H9 (cell line): ENCODE results near the gene SLCO3A1. TPM values are rescaled to one million over a fixed set of nuclear protein-coding genes. Genes with fewer than 3 reads are reported as not detected.

Experiments
- DNase-seq: peaks from one replicate; pipeline ENCODE4 v3.0.0-alpha.2; 2017
- H2AFZ ChIP-seq: one replicate; pipeline ENCODE4 v1.6.1; 2013; ENCODE audit warnings: mild to moderate bottlenecking, low read length, control low read depth, moderate library complexity
- H2AK5ac ChIP-seq: 2 replicates; pipeline ENCODE4 v1.6.1; 2013; ENCODE audit warnings: low read length, control low read depth, mixed read lengths; ENCODE audit not compliant: insufficient read length
- H2BK120ac ChIP-seq: one replicate; pipeline ENCODE4 v1.6.1; 2013; ENCODE audit warnings: low read depth, mild to moderate bottlenecking, low read length, control low read depth, inconsistent platforms; ENCODE audit not compliant: poor library complexity, severe bottlenecking
- H2BK12ac ChIP-seq: 2 replicates; pipeline ENCODE4 v1.6.1; 2013; ENCODE audit warnings: low read length, control low read depth, mixed read lengths, low read depth; ENCODE audit not compliant: insufficient read length
- H2BK15ac ChIP-seq: 2 replicates; pipeline ENCODE4 v1.6.1; 2013; ENCODE audit warnings: low read depth, low read length, control low read depth
- H2BK20ac ChIP-seq: one replicate; pipeline ENCODE4 v1.6.1; 2013; ENCODE audit warnings: low read depth, mild to moderate bottlenecking, low read length, control low read depth, inconsistent platforms; ENCODE audit not compliant: poor library complexity, severe bottlenecking
- H2BK5ac ChIP-seq: 2 replicates; pipeline ENCODE4 v1.6.1; 2013; ENCODE audit warnings: low read length, control low read depth, mixed read lengths; ENCODE audit not compliant: insufficient read length
- H3K14ac ChIP-seq: 2 replicates; pipeline ENCODE4 v1.6.1; 2013; ENCODE audit warnings: low read length, control low read depth; ENCODE audit not compliant: insufficient read depth
- H3K18ac ChIP-seq: 2 replicates; pipeline ENCODE4 v1.6.1; 2013; ENCODE audit warnings: low read depth, mild to moderate bottlenecking, mixed read lengths, low read length, control low read depth; ENCODE audit not compliant: insufficient read length
- H3K23ac ChIP-seq: 2 replicates; pipeline ENCODE4 v1.6.1; 2013; ENCODE audit warnings: low read length, control low read depth, mixed read lengths, low read depth; ENCODE audit not compliant: insufficient read length
- H3K23me2 ChIP-seq: 2 replicates; pipeline ENCODE4 v1.6.1; 2013; ENCODE audit warnings: low read depth, mild to moderate bottlenecking, mixed read lengths, low read length, control low read depth; ENCODE audit not compliant: insufficient read length, poor library complexity, severe bottlenecking
- H3K27ac ChIP-seq: 2 replicates; pipeline ENCODE4 v1.5.1; 2013; ENCODE audit warnings: low read length, control low read depth, mixed read lengths, low read depth; ENCODE audit not compliant: insufficient read length
- H3K27me3 ChIP-seq: 2 replicates; pipeline ENCODE4 v1.6.1; 2013; ENCODE audit warnings: low read length, control low read depth, inconsistent platforms; ENCODE audit not compliant: insufficient read depth
- H3K4ac ChIP-seq: 2 replicates; pipeline ENCODE4 v1.6.1; 2013; ENCODE audit warnings: low read depth, mild to moderate bottlenecking, control low read depth, inconsistent platforms, low read length, moderate library complexity
- H3K4me1 ChIP-seq: 2 replicates; pipeline ENCODE4 v1.6.1; 2013; ENCODE audit warnings: low read length, control low read depth, inconsistent platforms; ENCODE audit not compliant: insufficient read depth
- H3K4me2 ChIP-seq: 2 replicates; pipeline ENCODE4 v1.6.1; 2013; ENCODE audit warnings: low read length, control low read depth, mixed read lengths; ENCODE audit not compliant: insufficient read length, insufficient read depth
- H3K56ac ChIP-seq: 2 replicates; pipeline ENCODE4 v1.6.1; 2013; ENCODE audit warnings: low read depth, mild to moderate bottlenecking, mixed read lengths, low read length, control low read depth; ENCODE audit not compliant: insufficient read length
- H3K79me1 ChIP-seq: 2 replicates; pipeline ENCODE4 v1.6.1; 2013; ENCODE audit warnings: low read depth, mild to moderate bottlenecking, moderate library complexity, low read length, control low read depth, inconsistent platforms; ENCODE audit not compliant: insufficient read depth, poor library complexity, severe bottlenecking
- H3K79me2 ChIP-seq: 2 replicates; pipeline ENCODE4 v1.6.1; 2013; ENCODE audit warnings: low read length, control low read depth, inconsistent platforms; ENCODE audit not compliant: insufficient read depth
- H3K9ac ChIP-seq: 2 replicates; pipeline ENCODE4 v1.6.1; 2013; ENCODE audit warnings: low read length, control low read depth, mixed read lengths; ENCODE audit not compliant: insufficient read length; ENCODE audit errors: extremely low read depth
- H3K9me3 ChIP-seq: one replicate; pipeline ENCODE4 v1.6.1; 2013; ENCODE audit warnings: low read depth, low read length, inconsistent platforms; ENCODE audit not compliant: control insufficient read depth
- H3T11ph ChIP-seq: one replicate; pipeline ENCODE4 v1.6.1; 2013; ENCODE audit warnings: mild to moderate bottlenecking, low read length, control low read depth, inconsistent platforms
- H4K20me1 ChIP-seq: one replicate; pipeline ENCODE4 v1.6.1; 2013; ENCODE audit not compliant: control insufficient read depth, insufficient read length, insufficient read depth
- H4K5ac ChIP-seq: 2 replicates; pipeline ENCODE4 v1.6.1; 2013; ENCODE audit warnings: low read depth, mild to moderate bottlenecking, mixed read lengths, low read length, control low read depth; ENCODE audit not compliant: insufficient read length
- H4K8ac ChIP-seq: replicated peaks from 2 replicates; pipeline ENCODE4 v1.6.1; 2013; ENCODE audit warnings: low read length, control low read depth, mixed read lengths, low read depth; ENCODE audit not compliant: insufficient read length
- H4K91ac ChIP-seq: 2 replicates; pipeline ENCODE4 v1.6.1; 2013; ENCODE audit warnings: low read depth, mild to moderate bottlenecking, moderate library complexity, mixed read lengths, low read length, control low read depth; ENCODE audit not compliant: insufficient read length
- H3K27ac Mint-ChIP-seq, 3 experiments: 2 replicates in 2 of 3; 3 replicates in 1 of 3; pipeline ENCODE4 v1.8.0; 2020 to 2021; ENCODE audit warnings: mixed read lengths in 3 of 3, mild to moderate bottlenecking in 1 of 3, moderate library complexity in 1 of 3
- H3K27me3 Mint-ChIP-seq: 2 replicates; pipeline ENCODE4 v1.8.0; 2021; ENCODE audit warnings: low read depth, mild to moderate bottlenecking, moderate library complexity, mixed read lengths
- H3K36me3 Mint-ChIP-seq, 3 experiments: 2 replicates in 2 of 3; 3 replicates in 1 of 3; pipeline ENCODE4 v1.8.0; 2020 to 2021; ENCODE audit warnings: low read depth in 3 of 3, mixed read lengths in 3 of 3; ENCODE audit not compliant: insufficient read depth in 1 of 3
- H3K4me1 Mint-ChIP-seq, 2 experiments: 2 replicates each; pipeline ENCODE4 v1.8.0; 2020; ENCODE audit warnings: mixed read lengths in 2 of 2
- H3K4me3 Mint-ChIP-seq, 2 experiments: 2 replicates in 1 of 2; 3 replicates in 1 of 2; pipeline ENCODE4 v1.8.0; 2020 to 2021; ENCODE audit warnings: mild to moderate bottlenecking in 2 of 2, mixed read lengths in 2 of 2, moderate library complexity in 1 of 2
- H3K9me3 Mint-ChIP-seq, 2 experiments: 2 replicates in 1 of 2; 3 replicates in 1 of 2; pipeline ENCODE4 v1.8.0; 2020; ENCODE audit warnings: mild to moderate bottlenecking in 2 of 2, mixed read lengths in 2 of 2, moderate library complexity in 1 of 2
- CTCF ChIP-seq: fragments of 200-600 bp; sonication (generic); conservative IDR thresholded peaks from 3 replicates; pipeline ENCODE4 v1.8.0; 2021; ENCODE audit warnings: antibody characterized with exemption, mild to moderate bottlenecking
- WGBS: extraction: QIAGEN DNeasy Blood & Tissue Kit; methylation state at CpG from one replicate; pipeline ENCODE4 v1.1.7; 2013; ENCODE audit warnings: missing lambda C conversion rate, low lambda C conversion rate, mixed read lengths; ENCODE audit not compliant: insufficient read length; ENCODE audit errors: extremely low coverage; 5-methylcytosine and 5-hydroxymethylcytosine counted together
- total RNA-seq: library from RNA; stranded (reverse); gene quantifications from 2 replicates; pipeline ENCODE4 v1.2.1, GENCODE V29; 2021

The SLCO3A1 gene
- total RNA-seq, 1 experiment from 2014 or later: 9.4 TPM

DNA sequence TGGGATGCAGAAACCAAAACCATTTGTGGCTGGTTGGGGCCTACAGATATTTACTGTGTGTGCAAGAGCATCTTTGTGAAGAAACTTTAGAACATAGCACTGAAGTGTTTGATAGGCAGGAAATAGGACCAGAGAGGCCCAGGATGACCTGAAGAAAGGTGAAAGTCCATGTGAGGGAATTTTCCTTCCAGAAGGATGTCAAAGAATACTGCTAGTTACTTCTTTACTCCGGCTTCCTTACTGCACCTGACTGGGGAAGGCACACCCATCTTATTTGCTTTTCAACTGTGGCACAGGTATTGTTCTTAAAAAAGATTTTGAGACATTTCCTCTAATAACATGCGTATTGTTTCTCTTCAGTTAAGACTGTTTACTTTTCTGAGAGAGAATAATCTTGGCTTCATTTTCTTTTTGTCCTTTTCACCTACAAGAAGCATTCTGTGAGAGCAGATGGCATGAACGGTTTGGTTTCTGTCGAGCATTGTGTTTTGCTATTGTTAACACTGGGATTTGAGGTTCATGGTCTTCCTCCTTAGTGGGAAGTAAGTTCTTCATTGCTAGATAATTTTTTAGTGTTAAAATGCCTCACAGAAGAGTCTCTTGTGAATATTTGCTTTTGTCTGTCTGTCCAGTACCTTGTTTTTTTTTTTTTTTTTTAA lies 71.5 kb downstream of the SLCO3A1 start:
- H3T11ph ChIP-seq: no peak overlapping the region
- H2BK5ac ChIP-seq: no peak overlapping the region
- no peak overlapping the region for H3K56ac ChIP-seq
- no peak overlapping the region for H3K14ac ChIP-seq
- H2AK5ac ChIP-seq: no peak overlapping the region
- H3K4me3 Mint-ChIP-seq: no peak overlapping the region
- no peak overlapping the region for H3K27ac ChIP-seq
- H2BK120ac ChIP-seq: no peak overlapping the region
- no peak for DNase-seq
- no peak overlapping the region for H4K5ac ChIP-seq
- no peak overlapping the region for H3K18ac ChIP-seq
- H3K23ac ChIP-seq: no peak overlapping the region
- no peaks in the 10 kb centered on the region for H3K79me2 ChIP-seq
- H2BK15ac ChIP-seq: no peak overlapping the region
- H3K4me2 ChIP-seq: no peak overlapping the region
- H3K4me1 ChIP-seq: peaks cover 17% of the 10 kb centered on the region; the same call in 1 of the 2 replicates
- H3K9me3 Mint-ChIP-seq: no peaks in the 10 kb centered on the region
- H3K27ac Mint-ChIP-seq: no peak overlapping the region
- H3K9ac ChIP-seq: no peak overlapping the region
- peaks cover 0 to 1% (median 0%) of the 10 kb centered on the region in 3 experiments; a peak in 1 of 7 replicates for H3K36me3 Mint-ChIP-seq
- H2BK20ac ChIP-seq: no peak overlapping the region
- TF ChIP-seq CTCF: no peak
- no peak overlapping the region for H2AFZ ChIP-seq
- no peak overlapping the region for H3K4ac ChIP-seq
- H3K9me3 ChIP-seq: no peaks in the 10 kb centered on the region
- no peaks in the 10 kb centered on the region for H3K23me2 ChIP-seq
- no peak overlapping the region for H2BK12ac ChIP-seq
- no peaks in the 10 kb centered on the region; the same call in 1 of the 2 replicates for H3K27me3 ChIP-seq
- H3K4me1 Mint-ChIP-seq: peaks cover 34 to 53% of the 10 kb centered on the region in 2 experiments
- no peaks in the 10 kb centered on the region for H3K79me1 ChIP-seq
- H4K91ac ChIP-seq: no peak overlapping the region
- no peaks in the 10 kb centered on the region for H3K27me3 Mint-ChIP-seq
- no CpG with 5 or more reads among the region's 4 CpGs for WGBS
- H4K20me1 ChIP-seq: no peaks in the 10 kb centered on the region
- no peak overlapping the region for H4K8ac ChIP-seq
